A673 (cell line): Measurements from ENCODE around the gene WFIKKN1.

Experiments used
- EZH2 ChIP-seq: fragments of 200-600 bp; sonication (generic); IDR thresholded peaks from 2 replicates; pipeline ENCODE4 v1.6.1; 2017; ENCODE audit warnings: borderline replicate concordance, low read depth, mild to moderate bottlenecking, mixed read lengths, antibody characterized with exemption, low read length; ENCODE audit not compliant: poor library complexity, severe bottlenecking
- TF ChIP-seq, protein P1 (sequence below): fragments of 300-800, 200-600 bp; sonication (generic); conservative IDR thresholded peaks from 2 replicates; pipeline ENCODE4 v1.5.1; 2017; ENCODE audit warnings: low read depth, mild to moderate bottlenecking, antibody characterized with exemption, low read length, moderate library complexity, mixed read lengths

DNA sequence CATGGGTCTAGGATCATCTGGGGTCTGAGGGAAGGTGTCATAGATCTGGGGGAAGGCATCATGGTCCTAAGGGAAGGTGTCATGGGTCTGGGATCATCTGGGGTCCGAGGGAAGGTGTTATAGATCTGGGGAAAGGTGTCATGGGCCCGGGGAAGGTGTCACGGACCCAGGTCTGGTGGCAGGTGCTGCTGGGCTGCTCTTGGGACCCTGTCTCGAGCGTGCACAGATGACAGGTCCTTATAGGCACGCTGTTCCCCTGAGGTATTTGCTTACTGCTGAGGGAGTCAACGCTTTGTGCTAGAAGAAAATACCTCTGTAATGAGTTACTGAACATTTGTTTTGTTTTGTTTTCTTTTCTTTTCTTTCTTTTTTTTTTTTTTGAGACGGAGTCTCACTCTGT, 39.6 kb upstream of the WFIKKN1 start:
- TF ChIP-seq, protein P1, sequence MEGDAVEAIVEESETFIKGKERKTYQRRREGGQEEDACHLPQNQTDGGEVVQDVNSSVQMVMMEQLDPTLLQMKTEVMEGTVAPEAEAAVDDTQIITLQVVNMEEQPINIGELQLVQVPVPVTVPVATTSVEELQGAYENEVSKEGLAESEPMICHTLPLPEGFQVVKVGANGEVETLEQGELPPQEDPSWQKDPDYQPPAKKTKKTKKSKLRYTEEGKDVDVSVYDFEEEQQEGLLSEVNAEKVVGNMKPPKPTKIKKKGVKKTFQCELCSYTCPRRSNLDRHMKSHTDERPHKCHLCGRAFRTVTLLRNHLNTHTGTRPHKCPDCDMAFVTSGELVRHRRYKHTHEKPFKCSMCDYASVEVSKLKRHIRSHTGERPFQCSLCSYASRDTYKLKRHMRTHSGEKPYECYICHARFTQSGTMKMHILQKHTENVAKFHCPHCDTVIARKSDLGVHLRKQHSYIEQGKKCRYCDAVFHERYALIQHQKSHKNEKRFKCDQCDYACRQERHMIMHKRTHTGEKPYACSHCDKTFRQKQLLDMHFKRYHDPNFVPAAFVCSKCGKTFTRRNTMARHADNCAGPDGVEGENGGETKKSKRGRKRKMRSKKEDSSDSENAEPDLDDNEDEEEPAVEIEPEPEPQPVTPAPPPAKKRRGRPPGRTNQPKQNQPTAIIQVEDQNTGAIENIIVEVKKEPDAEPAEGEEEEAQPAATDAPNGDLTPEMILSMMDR: no peak
- no peak for TF ChIP-seq EZH2
